Measurements from ENCODE around the gene MYO10. TPM values are rescaled to one million over a fixed set of nuclear protein-coding genes. Genes with fewer than 3 reads are reported as not detected.

Gene MYO10
- total and polyA plus RNA-seq, 2 of the 8 experiments (the other 6 are each of a cell fraction or from before 2014, with no cell fraction given), result 21.5 to 107 TPM

- Histone ChIP-seq H3K79me1 (ENCODE audit: low read depth, low read length) (no peaks in the 10 kb centered on the region; the same call in 1 of the 2 replicates), H2BK120ac (replicated peaks; ENCODE audit: low read depth, low read length) (no peak overlapping the region), H3K9me3 (ENCODE audit: insufficient read depth in 2 of 2, low read depth in 1 of 2, low read length in 1 of 2) (no peaks in the 10 kb centered on the region), H2BK12ac (ENCODE audit: low read depth, low read length) (no peak overlapping the region), H2BK20ac (ENCODE audit: low read length) (no peak overlapping the region), H3K79me2 (ENCODE audit: control insufficient read depth in 1 of 2, insufficient read depth in 2 of 2, low read length in 2 of 2) (peaks cover 0 to 20% of the 10 kb centered on the region in 2 experiments; a peak in 2 of 4 replicates), H3K4ac (replicated peaks; ENCODE audit: insufficient read length, low read depth, low read length) (no peak overlapping the region), H3K14ac (ENCODE audit: insufficient read length) (no peak overlapping the region), H3K27ac (ENCODE audit: low read depth, low read length) (no peak overlapping the region), H3K9ac (replicated peaks in 1 of 4; ENCODE audit: extremely low read depth in 1 of 4, low read depth in 3 of 4, low read length in 3 of 4) (no peak overlapping the region), H3K23me2 (ENCODE audit: low read depth, low read length) (no peaks in the 10 kb centered on the region), H4K5ac (ENCODE audit: insufficient read length, low read depth, low read length) (no peak overlapping the region), H2AK5ac (ENCODE audit: low read depth, low read length) (no peak overlapping the region), H2BK5ac (ENCODE audit: low read depth, low read length) (no peak overlapping the region), H4K8ac (ENCODE audit: extremely low read depth, insufficient read depth, low read length) (no peak overlapping the region), H3K27me3 (replicated peaks in 1 of 4; ENCODE audit: control insufficient read depth in 3 of 4, extremely low read depth in 1 of 4, insufficient read depth in 3 of 4, low read length in 3 of 4) (no peaks in the 10 kb centered on the region), H3K36me3 (ENCODE audit: control insufficient read depth in 2 of 4, insufficient read depth in 4 of 4, low read length in 3 of 4) (peaks cover 32 to 91% (median 58%) of the 10 kb centered on the region in 4 experiments), H2AFZ (ENCODE audit: low read length) (no peak overlapping the region), H3K4me1 (replicated peaks in 1 of 4; ENCODE audit: control insufficient read depth in 3 of 4, insufficient read depth in 4 of 4, low read length in 3 of 4) (0 out of 7 replicates have a peak, but pooled peaks cover 0 to 2% (median 0%) of the 10 kb centered on the region in 4 experiments), H3K23ac (ENCODE audit: insufficient read length) (no peak overlapping the region), H2BK15ac (ENCODE audit: low read length) (no peak overlapping the region), H4K91ac (replicated peaks; ENCODE audit: insufficient read length, low read length) (no peak overlapping the region), H3K4me3 (ENCODE audit: extremely low read depth in 1 of 4, insufficient read depth in 2 of 4, low read depth in 3 of 4, low read length in 4 of 4) (no peak overlapping the region), H3K4me2 (ENCODE audit: insufficient read depth in 1 of 2, low read depth in 2 of 2, low read length in 2 of 2) (no peak overlapping the region), H4K20me1 (replicated peaks in 1 of 2; ENCODE audit: control insufficient read depth in 1 of 2, insufficient read depth in 2 of 2, low read length in 2 of 2) (peaks cover 0 to 2% of the 10 kb centered on the region in 2 experiments), H3K18ac (ENCODE audit: extremely low read depth, low read length) (no peak overlapping the region), H3K56ac (replicated peaks; ENCODE audit: insufficient read length, low read depth, low read length) (no peak overlapping the region)
- ChIA-PET POLR2A (ENCODE audit: partially characterized antibody) (no interaction called here), CTCF (ENCODE audit: partially characterized antibody) (no interaction called here)
- WGBS, 2 experiments (ENCODE audit: extremely low coverage in 1 of 2, insufficient coverage in 1 of 2, insufficient read length in 1 of 2, insufficient replicate concordance in 2 of 2, low coverage in 1 of 2, low lambda C conversion rate in 2 of 2, missing lambda C conversion rate in 1 of 2), result 100% methylated on average over 2 of the region's 2 CpGs; no CpG with 5 or more reads in 1 of the 2 experiments
- DNase-seq (ENCODE audit: low read depth in 1 of 2, low spot score in 2 of 2) (no peak), FAIRE-seq (no peak)
- no peak for TF ChIP-seq RXRA (IDR thresholded peaks at IDR 0.05; ENCODE audit: insufficient read depth, low read depth, low read length)
- no peak for TF ChIP-seq CBX8 (IDR thresholded peaks at IDR 0.05; ENCODE audit: borderline replicate concordance, low read depth, low read length)
- TF ChIP-seq FOSL1 (IDR thresholded peaks at IDR 0.05; ENCODE audit: insufficient read depth, low read depth, low read length), result no peak
- no peak for TF ChIP-seq EZH2 (IDR thresholded peaks at IDR 0.05; ENCODE audit: low read depth, low read length, severe bottlenecking)
- no peak for TF ChIP-seq JUN (IDR thresholded peaks at IDR 0.05; ENCODE audit: low read depth, low read length)
- TF ChIP-seq ASH2L (IDR thresholded peaks at IDR 0.05; ENCODE audit: low read length), result no peak
- TF ChIP-seq CREB1 (IDR thresholded peaks at IDR 0.05), result no peak
- TF ChIP-seq SIN3A (conservative IDR thresholded peaks at IDR 0.05 in 1 of 2, IDR thresholded peaks at IDR 0.05 in 1 of 2; ENCODE audit: low read depth in 1 of 2, low read length in 2 of 2), result no peak
- no peak for TF ChIP-seq TEAD4 (IDR thresholded peaks at IDR 0.05; ENCODE audit: low read depth, low read length)
- no peak for TF ChIP-seq EP300 (IDR thresholded peaks at IDR 0.05; ENCODE audit: borderline replicate concordance in 1 of 2, low read depth in 2 of 2, low read length in 2 of 2)
- TF ChIP-seq KDM5A (IDR thresholded peaks at IDR 0.05; ENCODE audit: low read length), result no peak
- no peak for TF ChIP-seq CEBPB (IDR thresholded peaks at IDR 0.05; ENCODE audit: low read depth, low read length)
- TF ChIP-seq TBP (IDR thresholded peaks at IDR 0.05; ENCODE audit: low read depth, low read length), result no peak
- TF ChIP-seq SUZ12 (IDR thresholded peaks at IDR 0.05; ENCODE audit: low read length), result no peak
- TF ChIP-seq RBBP5 (IDR thresholded peaks at IDR 0.05; ENCODE audit: borderline replicate concordance, low read depth, low read length), result no peak
Observed at GRCh38 chr5:16687898-16688297, 248.2 kb downstream of the MYO10 start.
